ENCODE measurements around the gene KDM5C. TPM values are rescaled to one million over a fixed set of nuclear protein-coding genes. Genes with fewer than 3 reads are reported as not detected.

Gene KDM5C
- total RNA-seq, 1 experiment from 2014 or later: 112 TPM

- TF ChIP-seq ZNF425 (CRISPR knock-in tag; conservative IDR thresholded peaks at IDR 0.05) (no peak), PREB (CRISPR knock-in tag; IDR thresholded peaks at IDR 0.05; ENCODE audit: borderline replicate concordance) (no peak), ATF1 (CRISPR knock-in tag; IDR thresholded peaks at IDR 0.05) (no peak)
Measured at GRCh38 chrX:53235566-53235965, 10.6 kb upstream of the KDM5C start (continued).

- no peaks in the 10 kb centered on the region for H3K27me3 Mint-ChIP-seq (ENCODE audit: low read depth)
- CTCF ChIA-PET: no interaction called here
- TF ChIP-seq IRF1 (CRISPR knock-in tag; IDR thresholded peaks at IDR 0.05) (no peak), TCF7 (CRISPR knock-in tag; IDR thresholded peaks at IDR 0.05; ENCODE audit: low read depth) (no peak), AR (CRISPR knock-in tag; IDR thresholded peaks at IDR 0.05) (no peak), CDX4 (CRISPR knock-in tag; IDR thresholded peaks at IDR 0.05; ENCODE audit: borderline replicate concordance) (no peak), MLX (CRISPR knock-in tag; IDR thresholded peaks at IDR 0.05) (no peak), USF1 (CRISPR knock-in tag; IDR thresholded peaks at IDR 0.05) (no peak), PREB (CRISPR knock-in tag; IDR thresholded peaks at IDR 0.05; ENCODE audit: borderline replicate concordance) (no peak), SMAD4 (CRISPR knock-in tag; IDR thresholded peaks at IDR 0.05) (no peak)
- POLR2A ChIA-PET: no interaction called here
- DNase-seq (ENCODE audit: low spot score) (no peak), ATAC-seq (no peak)
- H3K36me3 Mint-ChIP-seq: peaks cover 7% of the 10 kb centered on the region
- H3K4me3 Mint-ChIP-seq: no peak overlapping the region
- H3K9me3 Mint-ChIP-seq: no peaks in the 10 kb centered on the region
- no peaks in the 10 kb centered on the region for H3K4me1 Mint-ChIP-seq
- H3K27ac Mint-ChIP-seq: no peak overlapping the region
Measured at GRCh38 chrX:53234484-53234883, 9.5 kb upstream of the KDM5C start.

- DNase-seq (ENCODE audit: low spot score) (no peak), ATAC-seq (no peak)
- no peaks in the 10 kb centered on the region for H3K9me3 Mint-ChIP-seq
- no peak overlapping the region for H3K4me3 Mint-ChIP-seq
- H3K36me3 Mint-ChIP-seq: peaks cover 3% of the 10 kb centered on the region; the same call in 1 of the 2 replicates
- H3K4me1 Mint-ChIP-seq: no peaks in the 10 kb centered on the region
- no peaks in the 10 kb centered on the region for H3K27me3 Mint-ChIP-seq (ENCODE audit: low read depth)
- ChIA-PET CTCF (no interaction called here), POLR2A (no interaction called here)
- no peak overlapping the region for H3K27ac Mint-ChIP-seq
- TF ChIP-seq FOXJ3 (CRISPR knock-in tag; IDR thresholded peaks at IDR 0.05; ENCODE audit: borderline replicate concordance): no peak
- no peak for TF ChIP-seq CREB1 (CRISPR knock-in tag; IDR thresholded peaks at IDR 0.05)
- TF ChIP-seq MYBL2 (CRISPR knock-in tag; IDR thresholded peaks at IDR 0.05): no peak
- no peak for TF ChIP-seq E2F4 (CRISPR knock-in tag; IDR thresholded peaks at IDR 0.05; ENCODE audit: borderline replicate concordance, low read depth)
- TF ChIP-seq NR2C2 (CRISPR knock-in tag; IDR thresholded peaks at IDR 0.05): no peak
- TF ChIP-seq ZNF317 (CRISPR knock-in tag; IDR thresholded peaks at IDR 0.05; ENCODE audit: borderline replicate concordance, low read depth): no peak
- TF ChIP-seq USF2 (CRISPR knock-in tag; IDR thresholded peaks at IDR 0.05): no peak
- no peak for TF ChIP-seq PREB (CRISPR knock-in tag; IDR thresholded peaks at IDR 0.05; ENCODE audit: borderline replicate concordance)
Measured at GRCh38 chrX:53233536-53233935, 8.5 kb upstream of the KDM5C start.

Measured in WTC11 (cell line).